Vagina (tissue), 2 donors: Measurements from ENCODE around the gene CDK5R1.

Experiments
- POLR2AphosphoS5 ChIP-seq, 2 donors: sonication (generic); formaldehyde crosslinking; IDR thresholded peaks; one replicate each; pipeline ENCODE4 v1.9.0; 2017; ENCODE audit warnings: antibody characterized with exemption in 2 of 2, mild to moderate bottlenecking in 2 of 2, low read depth in 1 of 2; ENCODE audit not compliant: insufficient read depth in 1 of 2
- TF ChIP-seq, protein P1 (sequence below), 3 experiments: fragments of 450-650 bp in 2 of 3; fragments of 200-600 bp in 1 of 3; sonication (generic) in 1 of 3; IDR thresholded peaks; one replicate each; pipeline ENCODE4 v1.5.1; 2017 to 2019; ENCODE audit warnings: antibody characterized with exemption in 3 of 3, mild to moderate bottlenecking in 2 of 3, moderate library complexity in 2 of 3

DNA sequence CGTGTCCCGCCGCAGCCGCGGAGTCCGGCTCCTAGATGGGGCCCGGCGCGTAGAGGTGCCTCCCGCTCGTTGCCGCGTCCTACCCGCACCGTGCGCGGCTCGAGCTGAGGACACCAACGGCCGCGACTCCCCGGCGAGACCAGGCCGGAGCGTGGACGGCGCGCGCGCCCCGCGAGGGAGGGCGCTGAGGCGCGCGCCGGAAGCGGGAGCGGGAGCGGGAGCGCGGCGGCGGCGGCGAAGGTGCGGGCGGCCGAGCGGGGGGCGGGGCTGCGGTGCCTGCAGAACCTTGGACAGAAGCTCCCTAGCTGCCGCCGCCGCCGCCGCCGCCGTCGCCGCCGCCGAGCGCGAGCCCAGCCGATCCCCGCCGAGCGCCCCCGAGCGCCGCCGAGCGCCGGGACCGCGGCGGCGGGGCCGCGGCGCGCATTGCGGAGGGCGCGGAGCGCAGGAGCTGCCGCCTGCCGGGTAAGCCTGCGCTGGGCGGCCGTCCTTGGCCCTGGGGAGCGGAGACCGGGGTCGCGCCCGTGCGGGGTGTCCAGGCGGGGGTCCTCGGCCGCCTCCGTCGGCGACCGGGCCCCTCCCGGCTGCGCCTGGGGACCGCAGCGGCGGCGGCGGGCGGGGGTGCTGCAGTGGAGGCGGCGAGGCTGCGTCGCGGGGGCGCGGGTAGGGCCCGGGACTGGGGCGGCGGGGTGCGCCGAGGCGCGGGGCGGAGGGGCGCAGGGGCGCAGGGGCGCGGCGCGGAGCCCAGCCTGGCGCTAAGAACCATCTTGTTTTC is at the start of gene CDK5R1:
- TF ChIP-seq, protein P1, sequence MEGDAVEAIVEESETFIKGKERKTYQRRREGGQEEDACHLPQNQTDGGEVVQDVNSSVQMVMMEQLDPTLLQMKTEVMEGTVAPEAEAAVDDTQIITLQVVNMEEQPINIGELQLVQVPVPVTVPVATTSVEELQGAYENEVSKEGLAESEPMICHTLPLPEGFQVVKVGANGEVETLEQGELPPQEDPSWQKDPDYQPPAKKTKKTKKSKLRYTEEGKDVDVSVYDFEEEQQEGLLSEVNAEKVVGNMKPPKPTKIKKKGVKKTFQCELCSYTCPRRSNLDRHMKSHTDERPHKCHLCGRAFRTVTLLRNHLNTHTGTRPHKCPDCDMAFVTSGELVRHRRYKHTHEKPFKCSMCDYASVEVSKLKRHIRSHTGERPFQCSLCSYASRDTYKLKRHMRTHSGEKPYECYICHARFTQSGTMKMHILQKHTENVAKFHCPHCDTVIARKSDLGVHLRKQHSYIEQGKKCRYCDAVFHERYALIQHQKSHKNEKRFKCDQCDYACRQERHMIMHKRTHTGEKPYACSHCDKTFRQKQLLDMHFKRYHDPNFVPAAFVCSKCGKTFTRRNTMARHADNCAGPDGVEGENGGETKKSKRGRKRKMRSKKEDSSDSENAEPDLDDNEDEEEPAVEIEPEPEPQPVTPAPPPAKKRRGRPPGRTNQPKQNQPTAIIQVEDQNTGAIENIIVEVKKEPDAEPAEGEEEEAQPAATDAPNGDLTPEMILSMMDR (IDR thresholded peaks at IDR 0.05): no peak
- no peak for TF ChIP-seq POLR2AphosphoS5 (IDR thresholded peaks at IDR 0.05; ENCODE audit: insufficient read depth in 1 of 2, low read depth in 1 of 2)
